Cardiac muscle cell (in vitro differentiated cells and primary cell): ENCODE data around the gene PDE10A. TPM values are rescaled to one million over a fixed set of nuclear protein-coding genes. Genes with fewer than 3 reads are reported as not detected.

ENCODE experiments used
- DNase-seq, 2 donors: peaks; one replicate each; pipeline versions ENCODE4 v3.0.0 to v3.0.0-alpha.2; 2010 to 2017; ENCODE audit warnings: low read depth in 1 of 2, low spot score in 1 of 2
- H3K27ac ChIP-seq: fragments of 200-600 bp; sonication (generic); 2 replicates; pipeline ENCODE4 v1.5.1; 2016
- H3K27me3 ChIP-seq: fragments of 200-600 bp; sonication (generic); 2 replicates; pipeline ENCODE4 v1.6.0; 2016; ENCODE audit warnings: control low read depth
- H3K36me3 ChIP-seq: fragments of 200-600 bp; sonication (generic); 2 replicates; pipeline ENCODE4 v1.5.1; 2016; ENCODE audit warnings: control low read depth
- H3K4me1 ChIP-seq: fragments of 200-600 bp; sonication (generic); 2 replicates; pipeline ENCODE4 v1.8.1; 2017; ENCODE audit warnings: low read depth, mild to moderate bottlenecking, mixed run types
- H3K4me3 ChIP-seq: fragments of 200-600 bp; sonication (generic); 2 replicates; pipeline ENCODE4 v1.5.1; 2016; ENCODE audit warnings: mild to moderate bottlenecking
- H3K9me3 ChIP-seq: fragments of 200-600 bp; sonication (generic); 2 replicates; pipeline ENCODE4 v1.5.1; 2017; ENCODE audit warnings: low read depth, mild to moderate bottlenecking, control low read depth
- polyA plus RNA-seq: library from polyadenylated mRNA; unstranded; fragments of >200 nt; fragmentation: Nextera tagmentation; extraction: Ambion mirVana; gene quantifications from 2 replicates; pipeline ENCODE4 v1.2.1, GENCODE V29; 2016
- total RNA-seq: library from RNA; depleted of rRNA; stranded (reverse); fragments of >200 nt; gene quantifications from 2 replicates; pipeline ENCODE4 v1.2.3, GENCODE V29; 2016
- TF ChIP-seq, protein P1 (sequence below): IDR thresholded peaks from 2 replicates; pipeline ENCODE4 v1.5.1; 2012; ENCODE audit warnings: low read depth, mild to moderate bottlenecking, low read length

The PDE10A gene
- total and polyA plus RNA-seq, 2 experiments from 2014 or later = 0.82 to 5.4 TPM

DNA sequence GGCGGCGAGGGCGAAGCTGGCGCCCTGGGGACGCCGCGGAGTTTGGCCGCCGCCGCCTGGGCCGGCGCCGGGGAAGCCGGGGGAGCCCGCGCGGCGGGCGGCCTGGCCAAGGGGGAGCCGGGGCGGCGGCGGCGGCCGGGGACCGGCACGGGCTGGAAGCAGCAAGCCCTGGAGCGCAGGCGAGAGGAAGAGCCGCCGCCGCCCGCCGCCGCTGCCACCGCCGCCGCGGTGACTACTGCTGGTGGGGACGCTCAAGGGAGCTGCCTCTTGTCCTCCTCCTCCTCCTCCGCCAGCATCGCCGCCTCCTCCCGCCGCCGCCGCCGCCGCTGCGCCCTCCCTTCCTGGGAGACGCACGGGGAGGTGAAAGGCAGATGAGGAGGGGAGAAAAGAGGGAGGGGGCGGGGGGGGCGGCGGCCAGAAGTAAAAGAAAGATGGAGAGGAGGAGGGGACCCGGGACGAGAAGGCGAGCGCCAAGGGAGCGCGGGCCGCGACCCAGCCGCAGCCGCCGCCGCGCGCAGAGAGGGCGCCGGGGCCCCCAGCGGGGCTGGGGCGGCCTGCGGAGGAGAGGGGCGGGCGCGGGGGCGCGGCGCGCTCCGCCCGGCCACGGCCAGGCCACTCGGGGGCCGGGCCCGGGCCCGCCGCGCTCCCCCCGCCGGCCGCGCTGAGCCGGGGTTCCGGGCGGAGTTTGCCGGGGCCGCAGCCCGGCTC is 846 bp downstream of the PDE10A start:
- Histone ChIP-seq H3K4me3 (peak overlapping the region; percentile 70), H3K27ac (no peak overlapping the region), H3K36me3 (no peaks in the 10 kb centered on the region), H3K27me3 (peaks cover 89% of the 10 kb centered on the region), H3K4me1 (peaks cover 12% of the 10 kb centered on the region), H3K9me3 (no peaks in the 10 kb centered on the region)
- TF ChIP-seq, protein P1, sequence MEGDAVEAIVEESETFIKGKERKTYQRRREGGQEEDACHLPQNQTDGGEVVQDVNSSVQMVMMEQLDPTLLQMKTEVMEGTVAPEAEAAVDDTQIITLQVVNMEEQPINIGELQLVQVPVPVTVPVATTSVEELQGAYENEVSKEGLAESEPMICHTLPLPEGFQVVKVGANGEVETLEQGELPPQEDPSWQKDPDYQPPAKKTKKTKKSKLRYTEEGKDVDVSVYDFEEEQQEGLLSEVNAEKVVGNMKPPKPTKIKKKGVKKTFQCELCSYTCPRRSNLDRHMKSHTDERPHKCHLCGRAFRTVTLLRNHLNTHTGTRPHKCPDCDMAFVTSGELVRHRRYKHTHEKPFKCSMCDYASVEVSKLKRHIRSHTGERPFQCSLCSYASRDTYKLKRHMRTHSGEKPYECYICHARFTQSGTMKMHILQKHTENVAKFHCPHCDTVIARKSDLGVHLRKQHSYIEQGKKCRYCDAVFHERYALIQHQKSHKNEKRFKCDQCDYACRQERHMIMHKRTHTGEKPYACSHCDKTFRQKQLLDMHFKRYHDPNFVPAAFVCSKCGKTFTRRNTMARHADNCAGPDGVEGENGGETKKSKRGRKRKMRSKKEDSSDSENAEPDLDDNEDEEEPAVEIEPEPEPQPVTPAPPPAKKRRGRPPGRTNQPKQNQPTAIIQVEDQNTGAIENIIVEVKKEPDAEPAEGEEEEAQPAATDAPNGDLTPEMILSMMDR = no peak
- peak; percentile 55 to 76 for DNase-seq

DNA sequence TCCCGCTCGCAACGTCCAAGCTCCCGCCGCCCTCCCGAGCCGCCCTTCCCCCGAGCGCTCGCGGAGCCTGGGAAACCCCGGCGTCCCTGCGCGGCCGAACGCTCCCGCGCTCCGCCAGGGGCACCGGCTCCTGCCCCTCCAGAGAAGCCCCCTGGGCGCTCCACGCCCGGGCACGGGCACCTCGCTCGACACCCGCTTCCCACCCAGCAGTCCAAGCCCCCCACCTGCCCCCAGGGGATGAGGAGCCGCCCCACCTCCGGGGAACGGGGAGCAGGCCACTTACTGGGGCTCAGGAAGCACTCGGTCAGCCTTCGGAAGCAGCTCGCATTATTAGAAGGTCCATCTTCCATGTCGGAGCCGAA is 1.4 kb downstream of the PDE10A start:
- peaks cover 84% of the 10 kb centered on the region for H3K27me3 ChIP-seq
- peaks cover 18% of the 10 kb centered on the region for H3K4me1 ChIP-seq
- H3K27ac ChIP-seq = no peak overlapping the region
- peak in 1 of 2 donors; percentile 43 for DNase-seq
- H3K9me3 ChIP-seq = no peaks in the 10 kb centered on the region
- no peaks in the 10 kb centered on the region for H3K36me3 ChIP-seq
- TF ChIP-seq, protein P1 = no peak
- H3K4me3 ChIP-seq = peak overlapping the region; percentile 70

DNA sequence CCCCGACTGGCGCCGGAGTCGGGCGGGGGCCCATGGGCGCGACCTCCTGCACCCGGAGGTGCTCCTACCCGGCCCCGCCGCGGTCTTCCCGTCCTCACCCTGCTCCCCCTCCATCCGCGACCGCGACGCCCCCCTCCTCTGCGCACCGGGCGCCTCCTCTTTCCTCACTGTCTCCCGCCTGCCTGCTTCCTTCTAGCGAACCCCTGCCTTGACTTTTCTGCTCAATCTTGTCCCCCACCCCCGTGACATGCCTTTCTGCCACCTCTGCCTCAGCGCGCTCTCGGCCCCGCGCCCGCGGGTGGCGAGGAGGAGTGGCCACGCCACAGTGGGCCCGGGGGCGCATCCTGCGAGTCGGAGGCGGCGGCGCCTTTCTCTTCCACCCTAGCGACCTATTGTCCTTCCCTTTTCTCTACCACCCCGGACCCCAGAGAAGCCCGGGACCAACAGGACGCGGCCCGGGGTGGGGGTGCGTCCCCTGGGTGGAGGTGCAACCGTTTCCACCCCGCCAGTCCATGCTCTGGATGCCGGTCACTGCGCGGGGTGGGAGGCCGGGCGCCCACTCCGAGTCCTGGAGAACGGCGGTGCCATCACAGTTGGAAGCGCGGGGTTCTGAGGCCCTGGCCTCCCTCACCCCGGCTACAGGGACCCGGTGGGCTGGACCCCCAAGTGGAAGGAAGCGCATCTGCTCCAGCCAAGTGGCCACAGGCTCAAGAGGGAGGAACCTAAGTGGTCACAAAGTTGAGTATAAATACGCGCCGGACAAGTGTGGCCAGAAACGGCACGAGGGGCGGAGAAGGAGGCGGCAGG is 2.0 kb downstream of the PDE10A start:
- peak overlapping the region; percentile 70 for H3K4me3 ChIP-seq
- no peak overlapping the region for H3K27ac ChIP-seq
- H3K4me1 ChIP-seq = peaks cover 21% of the 10 kb centered on the region
- H3K9me3 ChIP-seq = no peaks in the 10 kb centered on the region
- TF ChIP-seq, protein P1 = no peak
- DNase-seq = peak in 1 of 2 donors; percentile 47
- H3K27me3 ChIP-seq = peaks cover 81% of the 10 kb centered on the region
- no peaks in the 10 kb centered on the region for H3K36me3 ChIP-seq

DNA sequence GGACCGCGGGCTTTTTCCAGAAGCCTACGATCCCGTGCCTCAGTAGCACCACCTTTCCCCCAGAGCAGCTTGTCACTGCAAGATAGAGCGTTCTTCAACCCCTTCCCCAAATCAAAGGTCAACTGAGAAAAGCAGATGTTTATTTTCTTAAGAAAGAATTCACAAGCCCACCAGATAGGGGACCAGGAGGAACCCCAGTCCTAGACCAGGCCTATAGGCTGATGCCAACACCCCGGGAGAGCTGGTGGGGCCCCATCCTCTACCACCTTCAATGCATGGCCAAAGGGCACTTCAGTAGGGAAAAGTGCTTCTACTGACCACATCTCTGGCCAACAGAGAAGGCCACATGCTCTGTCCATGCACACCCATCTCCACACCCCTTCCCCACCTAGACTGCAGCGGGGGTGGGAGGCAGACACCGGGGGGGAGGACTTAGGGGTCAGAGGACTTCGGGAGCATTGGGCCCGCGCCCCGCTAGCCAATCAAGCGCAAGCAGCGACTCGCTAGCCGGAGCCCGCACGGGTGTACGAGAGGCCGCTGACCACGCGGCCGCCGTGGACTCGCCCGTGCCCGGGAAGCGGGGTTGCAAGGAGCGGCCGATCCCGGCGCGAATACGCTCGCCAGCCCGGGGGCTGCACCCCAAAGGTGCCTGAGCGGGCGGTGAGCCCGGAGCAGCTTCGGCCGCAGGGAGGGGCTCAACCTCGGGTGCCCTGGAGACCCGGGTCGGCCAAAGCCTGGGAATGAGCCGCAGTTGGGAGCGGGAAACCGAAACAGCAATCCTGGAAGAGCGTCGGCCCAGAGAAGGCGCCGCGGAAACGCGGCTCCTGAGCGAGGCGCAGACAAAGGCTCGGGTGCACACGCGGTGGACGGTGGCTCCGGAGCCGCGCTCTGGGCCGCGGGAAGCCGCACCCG is 2.8 kb downstream of the PDE10A start:
- H3K4me3 ChIP-seq = peak overlapping the region; percentile 70
- H3K27ac ChIP-seq = no peak overlapping the region
- peaks cover 81% of the 10 kb centered on the region for H3K27me3 ChIP-seq
- DNase-seq = peak; percentile 35 to 48
- H3K9me3 ChIP-seq = no peaks in the 10 kb centered on the region
- TF ChIP-seq, protein P1 = no peak
- no peaks in the 10 kb centered on the region for H3K36me3 ChIP-seq
- peaks cover 21% of the 10 kb centered on the region for H3K4me1 ChIP-seq

DNA sequence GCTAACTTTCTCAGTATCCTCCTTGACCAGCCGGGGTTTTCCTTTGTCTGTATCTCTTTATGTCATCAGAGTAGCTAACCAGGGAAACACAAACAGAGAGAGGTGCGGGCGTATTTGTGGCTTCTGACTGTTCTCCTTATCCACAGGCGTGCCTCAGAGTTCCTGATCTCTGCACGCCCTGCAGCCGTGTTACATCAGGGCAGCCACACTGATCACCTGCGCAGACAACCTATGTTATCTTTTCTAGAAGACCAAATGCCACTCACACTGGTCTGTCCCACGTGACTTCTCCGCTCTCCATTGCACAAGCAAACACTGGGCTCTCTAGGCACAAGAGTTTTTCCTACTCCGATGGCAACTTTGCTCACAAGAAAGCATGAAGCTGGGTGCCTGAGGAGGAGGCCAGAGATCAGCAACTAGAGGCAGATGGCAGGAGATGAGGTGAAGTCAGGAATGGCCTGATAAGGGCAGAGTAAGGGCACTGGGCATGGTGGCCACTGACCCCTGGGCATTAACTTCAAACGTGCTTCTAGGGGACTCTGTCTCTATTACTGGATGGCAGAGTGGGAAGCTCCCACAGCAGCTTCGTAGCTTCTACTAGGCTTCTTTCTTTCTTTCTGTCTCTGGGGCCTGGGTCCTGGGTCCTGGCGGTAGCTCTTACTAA is 4.5 kb downstream of the PDE10A start:
- no peak for DNase-seq
- H3K9me3 ChIP-seq = no peaks in the 10 kb centered on the region
- peaks cover 81% of the 10 kb centered on the region for H3K27me3 ChIP-seq
- H3K36me3 ChIP-seq = no peaks in the 10 kb centered on the region
- TF ChIP-seq, protein P1 = no peak
- H3K4me1 ChIP-seq = peaks cover 21% of the 10 kb centered on the region
- H3K4me3 ChIP-seq = no peak overlapping the region
- H3K27ac ChIP-seq = no peak overlapping the region
